GM19240 (cell line): Measurements from ENCODE around the gene ARHGAP8.
"Not testable (repeated sequence)": the region's sequence is repeated elsewhere in the genome, so short reads cannot be mapped to it uniquely, and the experiment has no call there.

ENCODE experiments used
- DNase-seq: peaks from one replicate; pipeline ENCODE4 v3.0.0; 2011; ENCODE audit warnings: low spot score; ENCODE audit not compliant: insufficient read length

ARHGAP8 gene

GRCh38 chr22:44855855-44856254, 103.5 kb downstream of the ARHGAP8 start:
- DNase-seq, result no peak

- not testable (repeated sequence) for DNase-seq
Measured at GRCh38 chr22:44858819-44859218, 106.4 kb downstream of the ARHGAP8 start.

DNA sequence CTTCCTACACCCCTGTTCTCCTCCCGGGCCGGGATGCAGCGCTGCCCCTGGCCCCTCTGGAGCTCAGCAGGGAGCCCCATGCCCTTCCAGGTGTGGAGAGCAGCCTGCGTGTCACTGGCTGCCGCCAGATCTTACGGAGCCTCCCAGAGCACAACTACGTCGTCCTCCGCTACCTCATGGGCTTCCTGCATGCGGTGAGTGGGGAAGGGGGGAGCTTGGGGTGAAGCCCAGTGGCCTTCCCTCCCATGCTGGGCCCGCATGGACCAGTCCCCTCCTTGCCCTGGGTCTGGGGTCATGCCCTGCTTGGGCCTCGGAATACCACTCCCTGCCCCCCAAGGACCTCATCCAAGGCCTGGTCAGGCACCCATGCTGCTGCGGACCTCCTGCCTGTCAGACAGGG, 107.3 kb downstream of the ARHGAP8 start:
- DNase-seq, result no peak

DNA sequence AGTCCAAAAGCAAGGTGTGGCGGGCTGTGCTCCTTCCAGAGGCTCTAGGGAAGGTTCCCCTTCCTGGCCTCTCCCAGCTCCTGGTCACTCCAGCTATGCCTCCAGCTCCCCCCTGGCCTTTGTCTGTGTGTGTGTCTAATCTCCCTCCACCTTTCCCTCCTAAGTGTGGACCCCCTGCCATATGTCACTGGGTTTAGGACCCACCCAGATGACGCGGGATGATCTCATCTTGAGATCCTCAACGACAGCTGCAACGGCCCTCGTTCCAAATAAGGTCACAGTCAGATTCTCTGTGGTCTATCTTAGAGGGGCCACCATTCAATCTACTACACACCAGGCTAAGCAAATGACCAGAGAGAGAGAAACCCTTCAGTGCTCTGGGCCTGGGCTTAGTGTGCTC, 107.9 kb downstream of the ARHGAP8 start:
- no peak for DNase-seq

- no peak for DNase-seq
Measured at GRCh38 chr22:44861245-44861644, 108.9 kb downstream of the ARHGAP8 start.

- no peak for DNase-seq
Measured at GRCh38 chr22:44862281-44862680, 109.9 kb downstream of the ARHGAP8 start.

DNA sequence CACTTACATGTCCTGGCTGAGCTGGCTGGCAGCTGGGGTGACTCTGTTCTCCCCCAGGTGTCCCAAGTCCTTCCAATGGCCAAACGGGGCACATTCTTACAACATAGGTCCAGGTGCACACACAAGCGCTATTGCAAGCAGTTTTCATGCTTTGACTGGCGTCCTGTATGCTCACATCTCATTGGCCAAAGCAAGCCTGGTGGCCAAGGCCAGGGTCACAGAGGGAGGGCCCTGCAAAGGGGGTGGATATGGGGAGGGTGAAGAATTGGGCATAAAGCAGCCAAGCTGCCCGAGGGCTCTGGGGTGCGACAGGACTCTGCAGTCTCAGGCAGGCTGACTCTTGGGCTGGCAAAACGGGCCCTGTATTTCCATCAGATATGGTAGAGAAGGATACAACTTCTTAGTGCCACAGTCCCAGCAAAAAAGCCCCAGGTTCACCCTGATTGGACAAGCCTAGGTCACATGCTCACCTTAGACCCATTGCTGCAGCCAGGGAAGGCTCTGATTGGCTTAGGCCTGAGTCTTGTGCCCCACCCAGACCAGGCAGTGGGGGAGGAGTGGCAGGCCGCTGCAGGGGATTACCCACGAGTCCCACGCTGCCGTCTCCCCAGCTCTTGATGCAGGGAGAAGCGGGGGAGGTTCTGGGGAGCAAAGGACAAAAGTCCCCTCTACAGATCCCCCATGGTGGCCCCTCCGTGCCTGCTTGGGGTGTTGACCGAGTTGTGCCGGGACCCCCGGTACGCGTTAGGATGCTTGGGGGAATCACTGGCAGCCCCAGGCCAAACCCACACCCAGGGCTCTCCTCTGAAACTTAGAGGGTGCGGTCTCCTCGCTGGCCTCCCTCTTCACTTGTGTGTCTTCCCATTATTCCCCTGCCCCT, 110.8 kb downstream of the ARHGAP8 start:
- no peak for DNase-seq

GRCh38 chr22:44865193-44866057, 113.0 kb downstream of the ARHGAP8 start:
- DNase-seq, result no peak

- DNase-seq, result no peak
Measured at GRCh38 chr22:44869196-44869595, 116.8 kb downstream of the ARHGAP8 start.

- no peak for DNase-seq
Measured at GRCh38 chr22:44870021-44870420, 117.6 kb downstream of the ARHGAP8 start.

GRCh38 chr22:44871782-44872181, 119.4 kb downstream of the ARHGAP8 start:
- DNase-seq, result no peak

DNA sequence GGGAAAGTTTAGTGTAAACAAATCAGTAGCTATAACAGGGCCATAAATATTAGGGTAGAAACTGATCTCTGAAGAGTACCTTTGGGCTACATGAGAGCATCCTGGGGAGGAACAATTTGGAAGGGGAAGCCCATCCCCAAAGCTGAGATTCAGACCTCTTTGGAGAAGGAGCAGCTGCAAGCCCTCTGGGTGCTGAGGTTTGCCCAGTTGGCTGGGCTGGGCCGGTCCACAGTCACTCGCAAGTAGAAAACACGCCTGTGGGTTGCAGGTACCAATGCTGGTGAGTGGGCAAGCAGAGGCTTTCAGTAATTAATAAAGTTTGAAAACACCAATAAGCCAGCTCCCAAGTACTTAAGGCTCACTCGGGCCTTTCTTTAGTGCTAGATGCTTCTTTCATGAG, 124.5 kb downstream of the ARHGAP8 start:
- no peak for DNase-seq

- DNase-seq, result no peak
Measured at GRCh38 chr22:44878483-44879300, 126.3 kb downstream of the ARHGAP8 start.

DNA sequence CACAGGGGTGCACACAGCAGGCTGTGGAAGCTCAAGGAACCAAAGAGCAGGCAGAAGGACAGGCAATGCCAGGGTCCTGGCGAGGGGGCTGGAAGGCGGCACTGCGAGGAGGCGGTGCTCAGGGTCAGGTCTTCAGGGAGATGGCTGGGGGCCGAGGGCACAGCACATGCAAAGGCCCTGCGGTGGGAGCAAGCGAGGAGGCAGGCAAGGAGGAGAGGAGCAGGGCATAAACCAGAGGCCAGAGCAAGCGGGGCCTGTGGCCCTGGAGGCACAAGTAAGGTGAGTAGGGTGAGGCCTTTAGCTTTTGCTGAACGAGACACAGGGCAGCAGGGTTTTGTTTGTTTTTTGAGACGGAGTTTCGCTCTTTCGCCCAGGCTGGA, 126.9 kb downstream of the ARHGAP8 start:
- DNase-seq, result no peak

- DNase-seq, result no peak
Measured at GRCh38 chr22:44880610-44881290, 128.4 kb downstream of the ARHGAP8 start.

GRCh38 chr22:44881624-44882023, 129.2 kb downstream of the ARHGAP8 start:
- no peak for DNase-seq

DNA sequence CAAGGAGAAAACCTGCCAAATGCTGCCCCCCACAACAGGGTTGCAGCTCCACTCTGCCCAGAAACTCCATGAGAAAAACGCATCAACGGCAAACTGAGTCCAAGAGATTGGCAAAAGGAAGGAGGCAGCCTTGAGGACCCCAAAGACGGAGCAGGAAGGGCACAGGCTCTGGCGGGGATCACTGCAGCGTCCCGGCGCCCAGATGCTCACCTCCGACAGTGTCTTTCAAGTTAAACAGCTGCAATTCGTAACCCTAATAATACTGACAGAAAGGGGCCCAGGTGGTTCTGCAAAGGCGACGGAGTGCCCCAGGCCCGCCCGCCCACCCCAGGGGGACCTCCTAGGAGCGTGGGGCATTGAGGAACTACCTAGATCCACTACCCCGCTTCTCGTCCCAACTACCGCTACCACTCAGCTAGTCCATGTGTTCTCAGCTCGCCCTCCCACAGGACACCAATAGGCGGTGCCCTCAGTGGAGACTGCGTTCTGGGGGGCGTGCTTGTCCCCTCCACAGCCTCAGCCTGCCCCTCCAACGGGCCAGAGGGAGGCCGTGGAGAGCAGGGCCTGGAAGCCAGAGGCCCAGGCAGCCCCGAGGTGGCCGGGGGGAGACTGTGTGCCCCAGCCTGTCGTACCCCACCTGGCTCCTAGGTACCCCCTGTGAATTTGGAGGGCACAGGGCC, 130.0 kb downstream of the ARHGAP8 start:
- no peak for DNase-seq

DNA sequence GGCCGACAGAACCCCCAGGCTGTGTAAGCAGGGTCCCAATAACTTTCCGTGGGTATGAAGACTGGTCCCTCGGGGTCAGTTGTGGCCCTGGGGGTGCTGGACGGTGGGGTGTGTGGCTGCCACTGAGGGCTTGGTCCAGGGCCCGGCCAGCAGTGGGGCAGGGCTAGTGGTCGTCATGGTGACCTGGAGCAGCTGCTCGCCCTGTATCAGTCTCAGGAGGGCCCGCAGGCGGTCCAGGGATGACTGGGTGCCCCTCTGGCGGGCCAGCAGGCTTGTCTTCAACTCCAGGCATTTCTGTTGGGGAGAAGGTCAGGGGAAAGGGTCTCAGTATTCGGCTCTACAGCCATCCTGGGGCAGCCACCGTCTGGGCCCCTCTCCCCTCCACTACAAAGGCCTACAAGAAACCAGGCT, 130.6 kb downstream of the ARHGAP8 start:
- DNase-seq, result no peak

DNA sequence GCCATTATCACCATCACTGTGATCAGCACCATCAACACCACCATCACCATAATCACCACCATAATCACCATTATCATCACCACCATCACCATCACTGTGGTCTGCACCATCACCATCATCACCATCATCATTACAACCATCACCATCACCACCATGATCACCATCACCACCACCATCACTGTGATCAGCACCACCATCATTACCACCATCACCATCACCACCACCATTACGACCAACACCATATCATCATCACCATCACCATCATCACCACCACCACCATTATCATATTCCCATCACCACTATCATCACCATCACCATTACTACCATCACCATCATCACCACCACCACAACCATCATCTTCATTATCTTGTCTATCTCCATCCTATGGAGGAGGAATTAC, 132.2 kb downstream of the ARHGAP8 start:
- DNase-seq, result no peak
